Neural cell (in vitro differentiated cells): ENCODE measurements around the gene CTBP2. TPM values are rescaled to one million over a fixed set of nuclear protein-coding genes. Genes with fewer than 3 reads are reported as not detected.

Experiments
- H2AFZ ChIP-seq: fragments of 200-600, 300-800 bp; sonication (generic), shearing (Covaris generic); 2 replicates; pipeline ENCODE4 v1.6.0; 2014; ENCODE audit warnings: low read depth, mild to moderate bottlenecking, antibody characterized with exemption, low read length, moderate library complexity
- H3F3A ChIP-seq: fragments of 200-600 bp; shearing (Covaris generic); 2 replicates; pipeline ENCODE4 v1.6.1; 2016; ENCODE audit warnings: mild to moderate bottlenecking, moderate library complexity, mixed read lengths, antibody characterized with exemption, low read length; ENCODE audit not compliant: insufficient read depth, poor library complexity, severe bottlenecking
- H3K27ac ChIP-seq: fragments of 200-600, 300-800 bp; sonication (generic), shearing (Covaris generic); 2 replicates; pipeline ENCODE4 v1.5.1; 2014; ENCODE audit warnings: mild to moderate bottlenecking, low read length, moderate library complexity
- H3K27me3 ChIP-seq: fragments of 300-800, 200-600 bp; sonication (generic), shearing (Covaris generic); 2 replicates; pipeline ENCODE4 v1.6.0; 2014; ENCODE audit warnings: mild to moderate bottlenecking, low read depth, low read length, moderate library complexity; ENCODE audit not compliant: insufficient read depth
- H3K36me3 ChIP-seq: fragments of 300-800, 200-600 bp; sonication (generic), shearing (Covaris generic); 2 replicates; pipeline ENCODE4 v1.5.1; 2014; ENCODE audit warnings: mild to moderate bottlenecking, antibody characterized with exemption, low read length, moderate library complexity; ENCODE audit not compliant: insufficient read depth
- H3K4me2 ChIP-seq: fragments of 300-800, 200-600 bp; sonication (generic), shearing (Covaris generic); 2 replicates; pipeline ENCODE4 v1.6.0; 2014; ENCODE audit warnings: mild to moderate bottlenecking, low read length
- H3K4me3 ChIP-seq: fragments of 300-800, 200-600 bp; sonication (generic), shearing (Covaris generic); 2 replicates; pipeline ENCODE4 v1.5.1; 2014; ENCODE audit warnings: mild to moderate bottlenecking, low read length, moderate library complexity
- H3K79me2 ChIP-seq: fragments of 200-600 bp; shearing (Covaris generic); replicated peaks from 2 replicates; pipeline ENCODE4 v1.6.0; 2014; ENCODE audit warnings: mild to moderate bottlenecking, low read length, moderate library complexity; ENCODE audit not compliant: insufficient read depth
- H3K9ac ChIP-seq: fragments of 300-800, 200-600 bp; sonication (generic), shearing (Covaris generic); 2 replicates; pipeline ENCODE4 v1.6.1; 2016; ENCODE audit warnings: mild to moderate bottlenecking, low read length, mixed read lengths
- H3K9me2 ChIP-seq: fragments of 200-600 bp; shearing (Covaris generic); 2 replicates; pipeline ENCODE4 v1.6.1; 2016; ENCODE audit warnings: mild to moderate bottlenecking, low read length, mixed read lengths; ENCODE audit not compliant: insufficient read depth
- H3K9me3 ChIP-seq: fragments of 200-600, 300-800 bp; sonication (generic), shearing (Covaris generic); 2 replicates; pipeline ENCODE4 v1.6.1; 2016; ENCODE audit warnings: mild to moderate bottlenecking, mixed run types, low read length, moderate library complexity, mixed read lengths
- H4K20me1 ChIP-seq: fragments of 200-600 bp; shearing (Covaris generic); 2 replicates; pipeline ENCODE4 v1.6.1; 2016; ENCODE audit warnings: mild to moderate bottlenecking, mixed run types; ENCODE audit not compliant: insufficient read depth
- EP300 ChIP-seq: fragments of 450-650 bp; conservative IDR thresholded peaks from 2 replicates; pipeline ENCODE4 v1.6.1; 2014; ENCODE audit warnings: antibody characterized with exemption, mild to moderate bottlenecking, moderate library complexity; ENCODE audit not compliant: poor library complexity, severe bottlenecking
- EZH2 ChIP-seq: fragments of 200-600, 300-800 bp; shearing (Covaris generic), sonication (generic); IDR thresholded peaks from 2 replicates; pipeline ENCODE4 v1.6.1; 2014; ENCODE audit warnings: antibody characterized with exemption, low read length, borderline replicate concordance, mild to moderate bottlenecking; ENCODE audit not compliant: insufficient read depth, poor library complexity, severe bottlenecking
- MXI1 ChIP-seq: fragments of 450-650 bp; conservative IDR thresholded peaks from 2 replicates; pipeline ENCODE4 v1.6.1; 2014; ENCODE audit warnings: antibody characterized with exemption, mild to moderate bottlenecking; ENCODE audit not compliant: poor library complexity, severe bottlenecking
- POLR2AphosphoS5 ChIP-seq: IDR thresholded peaks from 2 replicates; pipeline ENCODE4 v1.6.1; 2012
- RAD21 ChIP-seq: fragments of 450-650 bp; conservative IDR thresholded peaks from 2 replicates; pipeline ENCODE4 v1.6.1; 2014; ENCODE audit warnings: antibody characterized with exemption, mild to moderate bottlenecking, moderate library complexity
- SMC3 ChIP-seq: fragments of 450-650 bp; conservative IDR thresholded peaks from 2 replicates; pipeline ENCODE4 v1.6.1; 2014; ENCODE audit warnings: antibody characterized with exemption, mild to moderate bottlenecking, moderate library complexity; ENCODE audit not compliant: poor library complexity
- TAF1 ChIP-seq: IDR thresholded peaks from 2 replicates; pipeline ENCODE4 v1.6.1; 2012; ENCODE audit warnings: low read depth
- polyA plus RNA-seq: library from polyadenylated mRNA; depleted of rRNA; stranded (reverse); fragments of >200 nt; gene quantifications from 2 replicates; pipeline ENCODE4 v1.2.3, GENCODE V29; 2014
- TF ChIP-seq, protein P1 (sequence below): fragments of 450-650 bp; IDR thresholded peaks from 2 replicates; pipeline ENCODE4 v1.5.1; 2014; ENCODE audit warnings: antibody characterized with exemption, mild to moderate bottlenecking, moderate library complexity; ENCODE audit not compliant: poor library complexity, severe bottlenecking
- TF ChIP-seq, protein P2 (sequence below): IDR thresholded peaks from 2 replicates; pipeline ENCODE4 v1.6.1; 2012; ENCODE audit warnings: borderline replicate concordance

Gene CTBP2
- polyA plus RNA-seq, 1 donor from 2014 or later = 59.5 TPM

DNA sequence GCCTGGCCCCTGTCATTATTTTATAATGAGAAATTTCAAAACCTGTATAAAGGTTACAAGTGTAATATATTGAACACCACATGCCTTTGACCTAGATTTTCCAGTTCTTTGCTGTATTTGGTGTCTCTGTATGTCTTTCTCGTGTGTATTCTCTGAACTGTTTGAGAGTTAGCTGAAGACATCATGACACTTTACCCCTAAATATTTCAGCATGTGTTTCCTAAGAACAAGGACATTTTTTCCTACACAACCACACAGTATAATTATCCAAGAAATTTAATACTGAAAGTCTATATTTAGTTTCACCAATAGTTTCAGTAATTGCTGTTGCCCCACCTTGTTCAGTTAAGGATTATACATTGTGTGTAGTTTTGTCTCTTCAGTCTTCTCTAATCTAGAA is 203.6 kb downstream of the CTBP2 start:
- Histone ChIP-seq H3K27ac (peak overlapping the region; percentile 60), H3K4me2 (no peak overlapping the region), H3K9me3 (no peaks in the 10 kb centered on the region), H3K79me2 (peaks cover 69% of the 10 kb centered on the region), H3K27me3 (no peaks in the 10 kb centered on the region), H3K36me3 (no peaks in the 10 kb centered on the region), H3K4me3 (peak overlapping the region; percentile 21), H3K9ac (no peak overlapping the region), H3K9me2 (no peaks in the 10 kb centered on the region), H2AFZ (no peak overlapping the region), H4K20me1 (no peaks in the 10 kb centered on the region), H3F3A (peaks cover 4% of the 10 kb centered on the region)
- TF ChIP-seq EP300 (no peak), TAF1 (no peak), SMC3 (no peak), RAD21 (no peak), POLR2AphosphoS5 (no peak), EZH2 (no peak), MXI1 (no peak)
- TF ChIP-seq, protein P1, sequence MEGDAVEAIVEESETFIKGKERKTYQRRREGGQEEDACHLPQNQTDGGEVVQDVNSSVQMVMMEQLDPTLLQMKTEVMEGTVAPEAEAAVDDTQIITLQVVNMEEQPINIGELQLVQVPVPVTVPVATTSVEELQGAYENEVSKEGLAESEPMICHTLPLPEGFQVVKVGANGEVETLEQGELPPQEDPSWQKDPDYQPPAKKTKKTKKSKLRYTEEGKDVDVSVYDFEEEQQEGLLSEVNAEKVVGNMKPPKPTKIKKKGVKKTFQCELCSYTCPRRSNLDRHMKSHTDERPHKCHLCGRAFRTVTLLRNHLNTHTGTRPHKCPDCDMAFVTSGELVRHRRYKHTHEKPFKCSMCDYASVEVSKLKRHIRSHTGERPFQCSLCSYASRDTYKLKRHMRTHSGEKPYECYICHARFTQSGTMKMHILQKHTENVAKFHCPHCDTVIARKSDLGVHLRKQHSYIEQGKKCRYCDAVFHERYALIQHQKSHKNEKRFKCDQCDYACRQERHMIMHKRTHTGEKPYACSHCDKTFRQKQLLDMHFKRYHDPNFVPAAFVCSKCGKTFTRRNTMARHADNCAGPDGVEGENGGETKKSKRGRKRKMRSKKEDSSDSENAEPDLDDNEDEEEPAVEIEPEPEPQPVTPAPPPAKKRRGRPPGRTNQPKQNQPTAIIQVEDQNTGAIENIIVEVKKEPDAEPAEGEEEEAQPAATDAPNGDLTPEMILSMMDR = no peak
- TF ChIP-seq, protein P2, sequence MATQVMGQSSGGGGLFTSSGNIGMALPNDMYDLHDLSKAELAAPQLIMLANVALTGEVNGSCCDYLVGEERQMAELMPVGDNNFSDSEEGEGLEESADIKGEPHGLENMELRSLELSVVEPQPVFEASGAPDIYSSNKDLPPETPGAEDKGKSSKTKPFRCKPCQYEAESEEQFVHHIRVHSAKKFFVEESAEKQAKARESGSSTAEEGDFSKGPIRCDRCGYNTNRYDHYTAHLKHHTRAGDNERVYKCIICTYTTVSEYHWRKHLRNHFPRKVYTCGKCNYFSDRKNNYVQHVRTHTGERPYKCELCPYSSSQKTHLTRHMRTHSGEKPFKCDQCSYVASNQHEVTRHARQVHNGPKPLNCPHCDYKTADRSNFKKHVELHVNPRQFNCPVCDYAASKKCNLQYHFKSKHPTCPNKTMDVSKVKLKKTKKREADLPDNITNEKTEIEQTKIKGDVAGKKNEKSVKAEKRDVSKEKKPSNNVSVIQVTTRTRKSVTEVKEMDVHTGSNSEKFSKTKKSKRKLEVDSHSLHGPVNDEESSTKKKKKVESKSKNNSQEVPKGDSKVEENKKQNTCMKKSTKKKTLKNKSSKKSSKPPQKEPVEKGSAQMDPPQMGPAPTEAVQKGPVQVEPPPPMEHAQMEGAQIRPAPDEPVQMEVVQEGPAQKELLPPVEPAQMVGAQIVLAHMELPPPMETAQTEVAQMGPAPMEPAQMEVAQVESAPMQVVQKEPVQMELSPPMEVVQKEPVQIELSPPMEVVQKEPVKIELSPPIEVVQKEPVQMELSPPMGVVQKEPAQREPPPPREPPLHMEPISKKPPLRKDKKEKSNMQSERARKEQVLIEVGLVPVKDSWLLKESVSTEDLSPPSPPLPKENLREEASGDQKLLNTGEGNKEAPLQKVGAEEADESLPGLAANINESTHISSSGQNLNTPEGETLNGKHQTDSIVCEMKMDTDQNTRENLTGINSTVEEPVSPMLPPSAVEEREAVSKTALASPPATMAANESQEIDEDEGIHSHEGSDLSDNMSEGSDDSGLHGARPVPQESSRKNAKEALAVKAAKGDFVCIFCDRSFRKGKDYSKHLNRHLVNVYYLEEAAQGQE = no peak

DNA sequence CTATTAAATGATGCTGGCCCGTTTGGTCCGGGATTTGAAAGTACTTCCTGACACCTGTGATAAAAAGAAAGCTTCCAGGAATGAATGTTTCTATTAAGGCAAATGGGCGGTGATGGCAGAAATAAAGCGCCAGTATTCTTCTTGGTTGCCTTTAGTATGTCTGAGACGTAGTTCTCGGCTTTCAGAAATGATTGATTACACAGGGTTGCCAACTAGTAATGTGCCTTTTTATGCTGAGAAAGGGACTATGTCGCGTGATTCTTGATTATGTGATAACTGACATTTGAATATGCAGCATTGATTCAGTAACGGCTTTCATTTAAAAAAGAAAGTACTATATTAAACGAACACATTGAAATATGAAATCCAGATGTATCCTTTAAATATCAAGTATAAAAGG is 204.5 kb downstream of the CTBP2 start:
- no peaks in the 10 kb centered on the region for H3K27me3 ChIP-seq
- H4K20me1 ChIP-seq = no peaks in the 10 kb centered on the region

More for the DNA sequence above, 204.5 kb downstream of the CTBP2 start:
- Histone ChIP-seq H3K9ac (no peak overlapping the region), H3K36me3 (no peaks in the 10 kb centered on the region), H3K9me3 (no peaks in the 10 kb centered on the region), H3K79me2 (peaks cover 63% of the 10 kb centered on the region), H3K27ac (peak overlapping the region; percentile 49), H3K4me2 (peak overlapping the region; percentile 15), H3K4me3 (peak overlapping the region; percentile 8), H3F3A (peaks cover 4% of the 10 kb centered on the region), H2AFZ (no peak overlapping the region), H3K9me2 (no peaks in the 10 kb centered on the region)
- TF ChIP-seq, protein P2 = peak; percentile 46
- TF ChIP-seq TAF1 (no peak), POLR2AphosphoS5 (no peak), RAD21 (no peak), EP300 (peak; percentile 45), MXI1 (no peak), EZH2 (no peak), SMC3 (no peak)
- TF ChIP-seq, protein P1 = no peak
